Vagina (tissue), 2 donors: ENCODE measurements around the gene MELK.

Experiments used
- POLR2A ChIP-seq, 2 donors: fragments of 450-650 bp; IDR thresholded peaks; one replicate each; pipeline ENCODE4 v1.6.1; 2017; ENCODE audit warnings: antibody characterized with exemption in 2 of 2, mild to moderate bottlenecking in 2 of 2, moderate library complexity in 2 of 2
- POLR2AphosphoS5 ChIP-seq, 2 donors: sonication (generic); formaldehyde crosslinking; IDR thresholded peaks; one replicate each; pipeline ENCODE4 v1.9.0; 2017; ENCODE audit warnings: antibody characterized with exemption in 2 of 2, mild to moderate bottlenecking in 2 of 2, low read depth in 1 of 2; ENCODE audit not compliant: insufficient read depth in 1 of 2
- TF ChIP-seq, protein P1 (sequence below), 3 experiments: fragments of 450-650 bp in 2 of 3; fragments of 200-600 bp in 1 of 3; sonication (generic) in 1 of 3; IDR thresholded peaks; one replicate each; pipeline ENCODE4 v1.5.1; 2017 to 2019; ENCODE audit warnings: antibody characterized with exemption in 3 of 3, mild to moderate bottlenecking in 2 of 3, moderate library complexity in 2 of 3

DNA sequence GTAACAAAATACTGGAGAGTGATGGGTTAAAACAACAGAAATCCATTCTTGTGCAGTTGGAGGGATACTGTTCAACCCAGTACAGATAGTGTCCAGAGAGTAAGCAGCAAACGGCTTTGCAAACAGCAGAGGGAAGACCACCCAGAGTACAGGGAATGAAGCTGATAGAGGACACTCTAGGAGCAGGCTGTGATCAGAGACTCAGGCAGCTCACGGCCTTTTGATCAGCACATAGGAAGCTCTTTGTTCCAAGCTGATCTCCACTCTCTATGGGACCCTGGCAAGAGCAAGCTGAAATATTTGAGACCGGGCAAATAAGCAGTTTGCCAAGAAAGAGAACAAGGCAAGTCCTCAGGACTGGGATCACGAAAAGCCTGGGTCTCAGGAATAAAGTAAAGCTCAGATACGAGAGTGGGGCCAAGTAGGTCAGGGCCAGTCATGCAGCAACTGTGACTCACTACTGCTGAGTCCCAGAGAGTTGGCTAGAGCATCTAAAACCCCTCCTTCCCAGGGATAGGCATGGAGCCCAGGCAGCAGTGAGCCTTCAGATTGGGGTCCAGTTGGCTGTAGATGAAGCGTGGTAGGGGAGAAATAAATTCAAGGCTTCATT, 52.4 kb downstream of the MELK start:
- TF ChIP-seq POLR2AphosphoS5 (IDR thresholded peaks at IDR 0.05; ENCODE audit: insufficient read depth in 1 of 2, low read depth in 1 of 2): no peak
- TF ChIP-seq, protein P1, sequence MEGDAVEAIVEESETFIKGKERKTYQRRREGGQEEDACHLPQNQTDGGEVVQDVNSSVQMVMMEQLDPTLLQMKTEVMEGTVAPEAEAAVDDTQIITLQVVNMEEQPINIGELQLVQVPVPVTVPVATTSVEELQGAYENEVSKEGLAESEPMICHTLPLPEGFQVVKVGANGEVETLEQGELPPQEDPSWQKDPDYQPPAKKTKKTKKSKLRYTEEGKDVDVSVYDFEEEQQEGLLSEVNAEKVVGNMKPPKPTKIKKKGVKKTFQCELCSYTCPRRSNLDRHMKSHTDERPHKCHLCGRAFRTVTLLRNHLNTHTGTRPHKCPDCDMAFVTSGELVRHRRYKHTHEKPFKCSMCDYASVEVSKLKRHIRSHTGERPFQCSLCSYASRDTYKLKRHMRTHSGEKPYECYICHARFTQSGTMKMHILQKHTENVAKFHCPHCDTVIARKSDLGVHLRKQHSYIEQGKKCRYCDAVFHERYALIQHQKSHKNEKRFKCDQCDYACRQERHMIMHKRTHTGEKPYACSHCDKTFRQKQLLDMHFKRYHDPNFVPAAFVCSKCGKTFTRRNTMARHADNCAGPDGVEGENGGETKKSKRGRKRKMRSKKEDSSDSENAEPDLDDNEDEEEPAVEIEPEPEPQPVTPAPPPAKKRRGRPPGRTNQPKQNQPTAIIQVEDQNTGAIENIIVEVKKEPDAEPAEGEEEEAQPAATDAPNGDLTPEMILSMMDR (IDR thresholded peaks at IDR 0.05): no peak
- no peak for TF ChIP-seq POLR2A (IDR thresholded peaks at IDR 0.05)
